ENCODE results near the gene FLT3. TPM values are rescaled to one million over a fixed set of nuclear protein-coding genes. Genes with fewer than 3 reads are reported as not detected.

The FLT3 gene
- total and polyA plus RNA-seq, 2 of the 13 experiments (the other 11 are each of a cell fraction or from before 2014, with no cell fraction given) = not detected

GRCh38 chr13:28138756-28139470, 38.5 kb upstream of the FLT3 start (continued):
- TF ChIP-seq, protein P1, sequence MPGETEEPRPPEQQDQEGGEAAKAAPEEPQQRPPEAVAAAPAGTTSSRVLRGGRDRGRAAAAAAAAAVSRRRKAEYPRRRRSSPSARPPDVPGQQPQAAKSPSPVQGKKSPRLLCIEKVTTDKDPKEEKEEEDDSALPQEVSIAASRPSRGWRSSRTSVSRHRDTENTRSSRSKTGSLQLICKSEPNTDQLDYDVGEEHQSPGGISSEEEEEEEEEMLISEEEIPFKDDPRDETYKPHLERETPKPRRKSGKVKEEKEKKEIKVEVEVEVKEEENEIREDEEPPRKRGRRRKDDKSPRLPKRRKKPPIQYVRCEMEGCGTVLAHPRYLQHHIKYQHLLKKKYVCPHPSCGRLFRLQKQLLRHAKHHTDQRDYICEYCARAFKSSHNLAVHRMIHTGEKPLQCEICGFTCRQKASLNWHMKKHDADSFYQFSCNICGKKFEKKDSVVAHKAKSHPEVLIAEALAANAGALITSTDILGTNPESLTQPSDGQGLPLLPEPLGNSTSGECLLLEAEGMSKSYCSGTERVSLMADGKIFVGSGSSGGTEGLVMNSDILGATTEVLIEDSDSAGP (CRISPR knock-in tag; IDR thresholded peaks at IDR 0.05; ENCODE audit: borderline replicate concordance) = no peak; the same call in 1 of the 2 replicates
- TF ChIP-seq KDM5A (IDR thresholded peaks at IDR 0.05; ENCODE audit: borderline replicate concordance, low read length) (no peak; the same call in 1 of the 2 replicates), SAP130 (CRISPR knock-in tag; IDR thresholded peaks at IDR 0.05; ENCODE audit: low read depth) (no peak; the same call in 1 of the 2 replicates), ZNF546 (CRISPR knock-in tag; conservative IDR thresholded peaks at IDR 0.05) (no peak), MIER2 (CRISPR knock-in tag; IDR thresholded peaks at IDR 0.05) (no peak), ZNF790 (CRISPR knock-in tag; IDR thresholded peaks at IDR 0.05; ENCODE audit: borderline replicate concordance) (no peak), MAZ (IDR thresholded peaks at IDR 0.05; ENCODE audit: borderline replicate concordance, low read depth, low read length) (peak; percentile 45; the same call in 1 of the 2 replicates), MAZ (CRISPR knock-in tag; IDR thresholded peaks at IDR 0.05; ENCODE audit: low read depth) (no peak), ZBTB20 (CRISPR knock-in tag; IDR thresholded peaks at IDR 0.05; ENCODE audit: borderline replicate concordance, low read depth) (no peak), ZNF18 (CRISPR knock-in tag; IDR thresholded peaks at IDR 0.05; ENCODE audit: insufficient replicate concordance) (no peak), ZNF235 (CRISPR knock-in tag; IDR thresholded peaks at IDR 0.05; ENCODE audit: borderline replicate concordance) (no peak), KLF12 (CRISPR knock-in tag; IDR thresholded peaks at IDR 0.05; ENCODE audit: borderline replicate concordance) (no peak), NFE2L1 (CRISPR knock-in tag; IDR thresholded peaks at IDR 0.05; ENCODE audit: borderline replicate concordance) (no peak), HOXA9 (CRISPR knock-in tag; IDR thresholded peaks at IDR 0.05; ENCODE audit: borderline replicate concordance) (peak; percentile 20; the same call in 1 of the 2 replicates), TGIF2 (CRISPR knock-in tag; IDR thresholded peaks at IDR 0.05) (0 out of 2 replicates have a peak, but pooled peaks have one; percentile 23), KLF16 (CRISPR knock-in tag; IDR thresholded peaks at IDR 0.05) (peak in 1 of 2 experiments; percentile 35; a peak in 1 of 4 replicates), ZNF17 (CRISPR knock-in tag; IDR thresholded peaks at IDR 0.05) (no peak)
- TF ChIP-seq, protein P2, sequence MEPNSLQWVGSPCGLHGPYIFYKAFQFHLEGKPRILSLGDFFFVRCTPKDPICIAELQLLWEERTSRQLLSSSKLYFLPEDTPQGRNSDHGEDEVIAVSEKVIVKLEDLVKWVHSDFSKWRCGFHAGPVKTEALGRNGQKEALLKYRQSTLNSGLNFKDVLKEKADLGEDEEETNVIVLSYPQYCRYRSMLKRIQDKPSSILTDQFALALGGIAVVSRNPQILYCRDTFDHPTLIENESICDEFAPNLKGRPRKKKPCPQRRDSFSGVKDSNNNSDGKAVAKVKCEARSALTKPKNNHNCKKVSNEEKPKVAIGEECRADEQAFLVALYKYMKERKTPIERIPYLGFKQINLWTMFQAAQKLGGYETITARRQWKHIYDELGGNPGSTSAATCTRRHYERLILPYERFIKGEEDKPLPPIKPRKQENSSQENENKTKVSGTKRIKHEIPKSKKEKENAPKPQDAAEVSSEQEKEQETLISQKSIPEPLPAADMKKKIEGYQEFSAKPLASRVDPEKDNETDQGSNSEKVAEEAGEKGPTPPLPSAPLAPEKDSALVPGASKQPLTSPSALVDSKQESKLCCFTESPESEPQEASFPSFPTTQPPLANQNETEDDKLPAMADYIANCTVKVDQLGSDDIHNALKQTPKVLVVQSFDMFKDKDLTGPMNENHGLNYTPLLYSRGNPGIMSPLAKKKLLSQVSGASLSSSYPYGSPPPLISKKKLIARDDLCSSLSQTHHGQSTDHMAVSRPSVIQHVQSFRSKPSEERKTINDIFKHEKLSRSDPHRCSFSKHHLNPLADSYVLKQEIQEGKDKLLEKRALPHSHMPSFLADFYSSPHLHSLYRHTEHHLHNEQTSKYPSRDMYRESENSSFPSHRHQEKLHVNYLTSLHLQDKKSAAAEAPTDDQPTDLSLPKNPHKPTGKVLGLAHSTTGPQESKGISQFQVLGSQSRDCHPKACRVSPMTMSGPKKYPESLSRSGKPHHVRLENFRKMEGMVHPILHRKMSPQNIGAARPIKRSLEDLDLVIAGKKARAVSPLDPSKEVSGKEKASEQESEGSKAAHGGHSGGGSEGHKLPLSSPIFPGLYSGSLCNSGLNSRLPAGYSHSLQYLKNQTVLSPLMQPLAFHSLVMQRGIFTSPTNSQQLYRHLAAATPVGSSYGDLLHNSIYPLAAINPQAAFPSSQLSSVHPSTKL (CRISPR knock-in tag; IDR thresholded peaks at IDR 0.05) = no peak
- TF ChIP-seq, protein P3, sequence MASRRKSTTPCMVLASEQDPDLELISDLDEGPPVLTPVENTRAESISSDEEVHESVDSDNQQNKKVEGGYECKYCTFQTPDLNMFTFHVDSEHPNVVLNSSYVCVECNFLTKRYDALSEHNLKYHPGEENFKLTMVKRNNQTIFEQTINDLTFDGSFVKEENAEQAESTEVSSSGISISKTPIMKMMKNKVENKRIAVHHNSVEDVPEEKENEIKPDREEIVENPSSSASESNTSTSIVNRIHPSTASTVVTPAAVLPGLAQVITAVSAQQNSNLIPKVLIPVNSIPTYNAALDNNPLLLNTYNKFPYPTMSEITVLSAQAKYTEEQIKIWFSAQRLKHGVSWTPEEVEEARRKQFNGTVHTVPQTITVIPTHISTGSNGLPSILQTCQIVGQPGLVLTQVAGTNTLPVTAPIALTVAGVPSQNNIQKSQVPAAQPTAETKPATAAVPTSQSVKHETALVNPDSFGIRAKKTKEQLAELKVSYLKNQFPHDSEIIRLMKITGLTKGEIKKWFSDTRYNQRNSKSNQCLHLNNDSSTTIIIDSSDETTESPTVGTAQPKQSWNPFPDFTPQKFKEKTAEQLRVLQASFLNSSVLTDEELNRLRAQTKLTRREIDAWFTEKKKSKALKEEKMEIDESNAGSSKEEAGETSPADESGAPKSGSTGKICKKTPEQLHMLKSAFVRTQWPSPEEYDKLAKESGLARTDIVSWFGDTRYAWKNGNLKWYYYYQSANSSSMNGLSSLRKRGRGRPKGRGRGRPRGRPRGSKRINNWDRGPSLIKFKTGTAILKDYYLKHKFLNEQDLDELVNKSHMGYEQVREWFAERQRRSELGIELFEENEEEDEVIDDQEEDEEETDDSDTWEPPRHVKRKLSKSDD (CRISPR knock-in tag; IDR thresholded peaks at IDR 0.05; ENCODE audit: low read depth) = no peak
